MCF 10A (cell line): ENCODE measurements around the gene ADGRA3. TPM values are rescaled to one million over a fixed set of nuclear protein-coding genes. Genes with fewer than 3 reads are reported as not detected.

Source experiments
- BruUV-seq: library from RNA; stranded (reverse); fragments of 400-500 nt; replicated peaks from 2 replicates; lab custom pipeline; 2021; lab: Mats Ljungman, UMichigan
- CTCF ChIA-PET: fragments of 300-600 bp; sonication (Branson Sonifier 250); formaldehyde crosslinking; extraction: SDS; loops from one replicate; lab custom pipeline; 2021; ENCODE audit warnings: antibody characterized with exemption, inconsistent platforms; lab: Yijun Ruan, JAX
- POLR2A ChIA-PET: fragments of 300-600, 350-650 bp; sonication (Branson Sonifier 250); formaldehyde crosslinking; extraction: SDS; loops from one replicate; lab custom pipeline; 2020; ENCODE audit warnings: antibody characterized with exemption, inconsistent platforms; lab: Yijun Ruan, JAX
- DNase-seq: peaks from one replicate; pipeline ENCODE4 v3.0.0-alpha.2; 2018; ENCODE audit not compliant: unreplicated experiment
- H3K27ac Mint-ChIP-seq: one replicate; pipeline ENCODE4 v1.8.0; 2022; ENCODE audit warnings: mild to moderate bottlenecking, low read depth, mixed read lengths; ENCODE audit not compliant: unreplicated experiment
- H3K27me3 Mint-ChIP-seq: one replicate; pipeline ENCODE4 v1.8.0; 2022; ENCODE audit warnings: mixed read lengths; ENCODE audit not compliant: insufficient read depth, unreplicated experiment
- H3K36me3 Mint-ChIP-seq: one replicate; pipeline ENCODE4 v1.8.0; 2022; ENCODE audit warnings: mild to moderate bottlenecking, moderate library complexity, mixed read lengths; ENCODE audit not compliant: insufficient read depth, unreplicated experiment
- H3K4me1 Mint-ChIP-seq: one replicate; pipeline ENCODE4 v1.8.0; 2022; ENCODE audit warnings: mixed read lengths; ENCODE audit not compliant: insufficient read depth, unreplicated experiment
- H3K4me3 Mint-ChIP-seq: one replicate; pipeline ENCODE4 v1.8.0; 2022; ENCODE audit warnings: mild to moderate bottlenecking, moderate library complexity, mixed read lengths; ENCODE audit not compliant: unreplicated experiment
- H3K9me3 Mint-ChIP-seq: one replicate; pipeline ENCODE4 v1.8.0; 2022; ENCODE audit warnings: mixed read lengths; ENCODE audit not compliant: unreplicated experiment
- CTCF ChIP-seq: fragments of 200-600 bp; IDR thresholded peaks from one replicate; pipeline ENCODE4 v1.8.0; 2022; ENCODE audit warnings: antibody characterized with exemption, mild to moderate bottlenecking; ENCODE audit not compliant: unreplicated experiment
- intact Hi-C: fragments of 100-400 bp; cut with micrococcal nuclease; formaldehyde crosslinking; loops from 2 replicates; pipeline ENCODE4 v1.14.1; 2022
- total RNA-seq: library from RNA; stranded (reverse); gene quantifications from 2 replicates; pipeline ENCODE4 v1.2.3, GENCODE V29; 2022

ADGRA3 gene
- total RNA-seq, 1 experiment from 2014 or later = 25.2 TPM

GRCh38 chr4:22490718-22491315, 25.0 kb downstream of the ADGRA3 start:
- Mint-ChIP-seq H3K27me3 (no peaks in the 10 kb centered on the region), H3K4me3 (no peak overlapping the region), H3K4me1 (peaks cover 18% of the 10 kb centered on the region), H3K27ac (peak overlapping the region; percentile 59), H3K36me3 (no peaks in the 10 kb centered on the region), H3K9me3 (no peaks in the 10 kb centered on the region)
- no peak for DNase-seq
- no TSS peak for BruUV-seq
- intact Hi-C loops = no loop called here
- TF ChIP-seq CTCF = no peak
- POLR2A ChIA-PET = interaction anchor here (1.2 to 1.9 kb wide), 4 partner anchors 8 to 24 kb away, joined by 3 to 6 read pairs (median 4); no protein-coding TSS in a partner anchor
- CTCF ChIA-PET = no interaction called here

- Mint-ChIP-seq H3K9me3 (no peaks in the 10 kb centered on the region), H3K4me3 (no peak overlapping the region), H3K27me3 (no peaks in the 10 kb centered on the region), H3K36me3 (peaks cover 6% of the 10 kb centered on the region), H3K4me1 (peaks cover 39% of the 10 kb centered on the region), H3K27ac (no peak overlapping the region)
- no peak for DNase-seq
- TF ChIP-seq CTCF = no peak
- intact Hi-C loops = no loop called here
- no TSS peak for BruUV-seq
- POLR2A ChIA-PET = interaction anchor here (1.2 to 8.9 kb wide), 2 partner anchors 12 to 15 kb away, joined by 3 to 145 read pairs; no protein-coding TSS in a partner anchor
- CTCF ChIA-PET = interaction anchor here (0.6 to 1.4 kb wide), 3 partner anchors 10 to 138 kb away, joined by 3 read pairs; no protein-coding TSS in a partner anchor
Observed at GRCh38 chr4:22488106-22488505, 27.8 kb downstream of the ADGRA3 start.

- Mint-ChIP-seq H3K27me3 (no peaks in the 10 kb centered on the region), H3K36me3 (peaks cover 6% of the 10 kb centered on the region), H3K27ac (no peak overlapping the region), H3K4me1 (peaks cover 47% of the 10 kb centered on the region), H3K4me3 (no peak overlapping the region), H3K9me3 (no peaks in the 10 kb centered on the region)
- TF ChIP-seq CTCF = no peak
- ChIA-PET CTCF (interaction anchor here (1.0 to 1.3 kb wide), 2 partner anchors 9 to 11 kb away, joined by 3 read pairs; no protein-coding TSS in a partner anchor), POLR2A (interaction anchor here (0.9 to 8.9 kb wide), 4 partner anchors 12 to 19 kb away, joined by 3 to 145 read pairs (median 4); no protein-coding TSS in a partner anchor)
- no TSS peak for BruUV-seq
- DNase-seq = no peak
- intact Hi-C loops = no loop called here
Observed at GRCh38 chr4:22487328-22487727, 28.5 kb downstream of the ADGRA3 start.

GRCh38 chr4:22486276-22486675, 29.6 kb downstream of the ADGRA3 start:
- no peak for TF ChIP-seq CTCF
- CTCF ChIA-PET = interaction anchor here (0.6 to 1.4 kb wide), 5 partner anchors 10 to 999 kb away, joined by 3 to 10 read pairs (median 3); no protein-coding TSS in a partner anchor
- no peak overlapping the region for H3K4me3 Mint-ChIP-seq

More at GRCh38 chr4:22486276-22486675, 29.6 kb downstream of the ADGRA3 start:
- BruUV-seq = no TSS peak
- H3K4me1 Mint-ChIP-seq = peaks cover 48% of the 10 kb centered on the region
- intact Hi-C loops = no loop called here
- POLR2A ChIA-PET = interaction anchor here (0.9 to 8.9 kb wide), 5 partner anchors 14 to 29 kb away, joined by 3 to 145 read pairs (median 37); partner anchors contain the start of gene ADGRA3
- peaks cover 6% of the 10 kb centered on the region for H3K36me3 Mint-ChIP-seq
- no peaks in the 10 kb centered on the region for H3K27me3 Mint-ChIP-seq
- DNase-seq = no peak
- H3K9me3 Mint-ChIP-seq = no peaks in the 10 kb centered on the region
- peak overlapping the region; percentile 90 for H3K27ac Mint-ChIP-seq
